H1 (cell line): ENCODE data around the gene CAPN9. TPM values are rescaled to one million over a fixed set of nuclear protein-coding genes. Genes with fewer than 3 reads are reported as not detected.

ENCODE experiments used
- BCL11A ChIP-seq, 2 experiments: IDR thresholded peaks; one replicate each; pipeline ENCODE4 v1.6.1; 2011; ENCODE audit warnings: low read depth in 2 of 2, low read length in 2 of 2, mild to moderate bottlenecking in 2 of 2
- CBX8 ChIP-seq: fragments of 300-800, 300-1000 bp; sonication (generic); IDR thresholded peaks from 2 replicates; pipeline ENCODE4 v1.7.1; 2016; ENCODE audit warnings: low read depth, low read length, borderline replicate concordance
- CTBP2 ChIP-seq: IDR thresholded peaks from 2 replicates; pipeline ENCODE4 v1.7.0; 2011; ENCODE audit warnings: borderline replicate concordance, mild to moderate bottlenecking, moderate library complexity, mixed read lengths, low read length; ENCODE audit not compliant: insufficient read depth, insufficient read length
- NANOG ChIP-seq: IDR thresholded peaks from 2 replicates; pipeline ENCODE4 v1.6.1; 2011; ENCODE audit warnings: low read length, low read depth, mild to moderate bottlenecking, inconsistent platforms; ENCODE audit not compliant: insufficient read depth, poor library complexity, severe bottlenecking
- RBBP5 ChIP-seq: IDR thresholded peaks from 2 replicates; pipeline ENCODE4 v1.7.1; 2012; ENCODE audit warnings: low read depth, mild to moderate bottlenecking, inconsistent platforms, low read length, moderate library complexity, borderline replicate concordance
- SIN3A ChIP-seq, 2 experiments: IDR thresholded peaks in 1 of 2; conservative IDR thresholded peaks in 1 of 2; 2 replicates each; pipeline ENCODE4 v1.6.1; 2011 to 2012; ENCODE audit warnings: low read length in 2 of 2, improper control_type of control experiment in 1 of 2, low read depth in 1 of 2, mild to moderate bottlenecking in 1 of 2
- SP1 ChIP-seq: IDR thresholded peaks from 2 replicates; pipeline ENCODE4 v1.6.1; 2011; ENCODE audit warnings: low read depth, low read length
- SRF ChIP-seq: IDR thresholded peaks from 2 replicates; pipeline ENCODE4 v1.6.1; 2011; ENCODE audit warnings: mild to moderate bottlenecking, low read depth, low read length, moderate library complexity
- SUZ12 ChIP-seq: fragments of 200-600 bp; sonication (generic); IDR thresholded peaks from 2 replicates; pipeline ENCODE4 v1.6.1; 2012; ENCODE audit warnings: mild to moderate bottlenecking, inconsistent platforms, low read length, moderate library complexity, mixed read lengths
- polyA plus RNA-seq, 7 experiments: library from polyadenylated mRNA; depleted of rRNA in 3 of 7; stranded (reverse) in 5 of 7; unstranded in 2 of 7; fragments of >200 nt in 5 of 7; fragments of 200-250 nt in 2 of 7; gene quantifications; 1 replicate in 5 of 7; 2 replicates in 1 of 7; 4 replicates in 1 of 7; pipeline versions ENCODE4 v1.2.1 to v1.2.3, GENCODE V29; 2011 to 2013; ENCODE audit warnings: missing spikeins in 2 of 7, mixed read lengths in 2 of 7
- total RNA-seq: library from RNA; stranded (reverse); fragmentation: NEBNext Ultra II Directional; extraction: Animal tissue kit (Norgen Biotek cat#: 25700); gene quantifications from 2 replicates; pipeline ENCODE4 v1.2.1, GENCODE V29; 2021

Gene CAPN9
- total and polyA plus RNA-seq, 2 of the 8 experiments (the other 6 are each of a cell fraction or from before 2014, with no cell fraction given), result 0.22 to 0.76 TPM

- TF ChIP-seq SRF (no peak), SIN3A (conservative IDR thresholded peaks at IDR 0.05 in 1 of 2, IDR thresholded peaks at IDR 0.05 in 1 of 2; ENCODE audit: low read depth in 1 of 2, low read length in 2 of 2) (no peak), CTBP2 (no peak), SP1 (no peak), NANOG (no peak), CBX8 (no peak), BCL11A (IDR thresholded peaks at IDR 0.05; ENCODE audit: low read depth in 2 of 2, low read length in 2 of 2) (no peak), SUZ12 (no peak), RBBP5 (no peak)
These were observed 6.0 kb downstream of the CAPN9 start (continued) for GRCh38 chr1:230753191-230753585.
